Upper lobe of left lung (tissue), 6 donors: Measurements from ENCODE around the gene CFAP251. TPM values are rescaled to one million over a fixed set of nuclear protein-coding genes. Genes with fewer than 3 reads are reported as not detected.

Experiments used
- ATAC-seq, 2 donors: fragments of 200-7000 bp; cut with Tn5 transposase; one replicate each; pipeline ENCODE4 v1.9.1; 2022; ENCODE audit warnings: mild to moderate bottlenecking in 2 of 2, moderate library complexity in 2 of 2; ENCODE audit not compliant: low FRiP score in 2 of 2
- DNase-seq, 2 donors: peaks; one replicate each; pipeline ENCODE4 v3.0.0-alpha.2; 2019 to 2020
- H3K27ac ChIP-seq, 4 donors: fragments of 200-600 bp; sonication (generic); one replicate each; pipeline ENCODE4 v1.5.1; 2016 to 2019
- H3K27me3 ChIP-seq, 4 donors: fragments of 200-600 bp; sonication (generic); one replicate each; pipeline ENCODE4 v1.5.1; 2017 to 2019
- H3K36me3 ChIP-seq, 4 donors: fragments of 200-600 bp; sonication (generic); one replicate each; pipeline ENCODE4 v1.5.1; 2016 to 2019
- H3K4me1 ChIP-seq, 4 donors: fragments of 200-600 bp; sonication (generic); one replicate each; pipeline ENCODE4 v1.5.1; 2018 to 2019
- H3K4me3 ChIP-seq, 4 donors: fragments of 200-600 bp; sonication (generic); one replicate each; pipeline ENCODE4 v1.5.1; 2017 to 2019; ENCODE audit warnings: mild to moderate bottlenecking in 2 of 4, moderate library complexity in 1 of 4
- H3K9me3 ChIP-seq, 4 donors: fragments of 200-600 bp; sonication (generic); one replicate each; pipeline ENCODE4 v1.5.1; 2018 to 2019
- EP300 ChIP-seq, 4 donors: sonication (generic); formaldehyde crosslinking; IDR thresholded peaks; one replicate each; pipeline ENCODE4 v1.5.1; 2017; ENCODE audit warnings: antibody characterized with exemption in 4 of 4, control low read depth in 2 of 4
- POLR2A ChIP-seq, 4 donors: fragments of 450-650 bp; IDR thresholded peaks; one replicate each; pipeline ENCODE4 v1.5.1; 2016 to 2017; ENCODE audit warnings: antibody characterized with exemption in 4 of 4, mild to moderate bottlenecking in 2 of 4
- POLR2AphosphoS5 ChIP-seq, 2 donors: sonication (generic); formaldehyde crosslinking; IDR thresholded peaks; one replicate each; pipeline ENCODE4 v1.5.1; 2017; ENCODE audit warnings: antibody characterized with exemption in 2 of 2
- WGBS, 2 donors: methylation state at CpG; one replicate each; pipeline ENCODE4 v1.1.5; 2017 to 2018; 5-methylcytosine and 5-hydroxymethylcytosine counted together
- total RNA-seq, 6 donors: library from RNA; depleted of rRNA in 4 of 6; stranded (reverse); fragments of >200 nt in 4 of 6; gene quantifications; one replicate each; pipeline versions ENCODE4 v1.1.0 to v1.2.1, GENCODE V29; 2016 to 2021
- TF ChIP-seq, protein P1 (sequence below), 6 experiments: fragments of 450-650 bp in 4 of 6; fragments of 200-600 bp in 2 of 6; sonication (generic) in 2 of 6; IDR thresholded peaks; one replicate each; pipeline ENCODE4 v1.5.1; 2016 to 2019; ENCODE audit warnings: antibody characterized with exemption in 6 of 6
- donor health status: DM: no; HTN: no; CAD: no; lungs with moderate emphysema.
- donor health status: DM: no; HTN: yes; CAD: no; lungs with severe emphysema.

CFAP251 gene
- total RNA-seq, 6 donors from 2014 or later: 3.1 to 65.1 (median 12.7) TPM

DNA sequence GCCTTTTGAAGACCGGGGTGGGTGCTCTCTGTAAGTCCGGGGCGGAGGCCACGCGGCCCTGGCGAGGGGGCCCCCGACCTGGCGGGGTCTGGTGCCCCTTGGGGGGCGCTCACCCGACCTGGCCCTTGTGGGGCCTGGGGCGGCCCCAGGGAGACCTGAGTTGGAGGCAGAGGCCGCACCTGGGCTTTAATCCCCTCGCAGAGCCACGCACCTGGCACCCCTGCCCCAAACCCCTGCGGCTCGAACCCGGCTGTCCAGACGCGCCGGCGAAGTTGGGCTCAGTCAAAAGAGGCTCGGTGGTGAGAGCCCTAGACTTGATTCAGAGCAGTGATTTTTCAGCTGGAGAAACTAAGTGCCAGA, 267 bp downstream of the CFAP251 start:
- H3K36me3 ChIP-seq: peaks cover 7 to 42% (median 23%) of the 10 kb centered on the region in 4 donors
- ATAC-seq: peak in 1 of 2 donors; percentile 20
- peaks cover 5 to 11% (median 9%) of the 10 kb centered on the region in 4 donors for H3K4me1 ChIP-seq
- TF ChIP-seq, protein P1, sequence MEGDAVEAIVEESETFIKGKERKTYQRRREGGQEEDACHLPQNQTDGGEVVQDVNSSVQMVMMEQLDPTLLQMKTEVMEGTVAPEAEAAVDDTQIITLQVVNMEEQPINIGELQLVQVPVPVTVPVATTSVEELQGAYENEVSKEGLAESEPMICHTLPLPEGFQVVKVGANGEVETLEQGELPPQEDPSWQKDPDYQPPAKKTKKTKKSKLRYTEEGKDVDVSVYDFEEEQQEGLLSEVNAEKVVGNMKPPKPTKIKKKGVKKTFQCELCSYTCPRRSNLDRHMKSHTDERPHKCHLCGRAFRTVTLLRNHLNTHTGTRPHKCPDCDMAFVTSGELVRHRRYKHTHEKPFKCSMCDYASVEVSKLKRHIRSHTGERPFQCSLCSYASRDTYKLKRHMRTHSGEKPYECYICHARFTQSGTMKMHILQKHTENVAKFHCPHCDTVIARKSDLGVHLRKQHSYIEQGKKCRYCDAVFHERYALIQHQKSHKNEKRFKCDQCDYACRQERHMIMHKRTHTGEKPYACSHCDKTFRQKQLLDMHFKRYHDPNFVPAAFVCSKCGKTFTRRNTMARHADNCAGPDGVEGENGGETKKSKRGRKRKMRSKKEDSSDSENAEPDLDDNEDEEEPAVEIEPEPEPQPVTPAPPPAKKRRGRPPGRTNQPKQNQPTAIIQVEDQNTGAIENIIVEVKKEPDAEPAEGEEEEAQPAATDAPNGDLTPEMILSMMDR (IDR thresholded peaks at IDR 0.05): no peak
- TF ChIP-seq POLR2A (IDR thresholded peaks at IDR 0.05) (no peak), EP300 (IDR thresholded peaks at IDR 0.05) (no peak), POLR2AphosphoS5 (IDR thresholded peaks at IDR 0.05) (no peak)
- H3K4me3 ChIP-seq: peak overlapping the region; percentile 48 to 64 (median 58)
- H3K9me3 ChIP-seq: no peaks in the 10 kb centered on the region
- WGBS, 2 donors: 16 to 23% methylated on average over 6 to 13 of the region's 22 CpGs
- peak overlapping the region; percentile 44 to 76 (median 64) for H3K27ac ChIP-seq
- no peak for DNase-seq
- no peaks in the 10 kb centered on the region for H3K27me3 ChIP-seq

DNA sequence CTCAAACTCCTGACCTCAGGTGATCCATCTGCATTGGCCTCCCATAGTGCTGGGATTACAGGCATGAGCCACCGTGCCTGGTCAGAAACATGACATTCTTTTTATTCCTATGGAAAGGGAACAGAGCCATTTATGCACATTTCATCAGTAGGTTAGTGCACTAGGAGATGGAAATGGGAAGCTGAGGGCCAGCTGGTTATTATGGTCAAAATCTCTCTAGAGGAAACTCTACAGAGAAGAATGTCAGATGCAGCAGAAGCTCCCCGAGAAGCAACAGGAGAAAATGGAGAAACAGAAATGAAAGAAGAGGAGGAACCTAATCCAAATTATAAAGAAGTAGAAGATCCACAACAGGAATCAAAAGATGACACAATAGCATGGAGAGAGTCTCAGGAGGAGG, 2.7 kb downstream of the CFAP251 start:
- no peak for ATAC-seq
- H3K27ac ChIP-seq: no peak overlapping the region

DNA sequence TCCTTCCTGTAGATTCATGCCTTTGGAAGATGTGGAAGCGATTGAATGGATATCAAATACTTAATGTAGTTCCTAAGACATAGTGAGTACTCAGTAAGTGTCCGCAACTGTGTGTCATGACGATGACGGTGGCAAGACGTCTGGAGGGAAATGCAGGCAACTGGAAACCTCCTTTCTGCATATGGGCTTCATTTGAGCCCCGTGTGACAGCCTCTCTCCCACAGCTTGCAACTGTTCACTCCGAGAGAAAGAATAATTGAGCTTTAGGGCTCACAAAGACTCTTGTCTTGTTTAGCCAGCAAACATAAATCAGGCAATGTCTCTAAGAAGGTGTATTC, 6.9 kb downstream of the CFAP251 start:
- 55 to 61% methylated on average over 7 of the region's 7 CpGs for WGBS, 2 donors
- H3K36me3 ChIP-seq: no peaks in the 10 kb centered on the region
- no peak for DNase-seq
- TF ChIP-seq POLR2AphosphoS5 (IDR thresholded peaks at IDR 0.05) (no peak), POLR2A (IDR thresholded peaks at IDR 0.05) (no peak), EP300 (IDR thresholded peaks at IDR 0.05) (no peak)
- TF ChIP-seq, protein P1 (IDR thresholded peaks at IDR 0.05): no peak
- no peaks in the 10 kb centered on the region for H3K27me3 ChIP-seq
- ATAC-seq: peak in 1 of 2 donors; percentile 28
- peak overlapping the region; percentile 49 to 80 (median 64) for H3K27ac ChIP-seq
- H3K4me3 ChIP-seq: no peak overlapping the region
- H3K9me3 ChIP-seq: no peaks in the 10 kb centered on the region
- peaks cover 7 to 16% (median 10%) of the 10 kb centered on the region in 4 donors for H3K4me1 ChIP-seq

More for the DNA sequence above, 2.7 kb downstream of the CFAP251 start:
- WGBS, 2 donors: 73 to 80% methylated on average over 2 of the region's 2 CpGs
- Histone ChIP-seq H3K9me3 (no peaks in the 10 kb centered on the region), H3K4me1 (peaks cover 13 to 27% (median 17%) of the 10 kb centered on the region in 4 donors), H3K27me3 (no peaks in the 10 kb centered on the region), H3K4me3 (no peak overlapping the region), H3K36me3 (peaks cover 5 to 18% (median 10%) of the 10 kb centered on the region in 4 donors)
- TF ChIP-seq POLR2A (IDR thresholded peaks at IDR 0.05): no peak
- no peak for TF ChIP-seq POLR2AphosphoS5 (IDR thresholded peaks at IDR 0.05)
- TF ChIP-seq EP300 (IDR thresholded peaks at IDR 0.05): no peak
- TF ChIP-seq, protein P1 (IDR thresholded peaks at IDR 0.05): no peak
- DNase-seq: no peak

DNA sequence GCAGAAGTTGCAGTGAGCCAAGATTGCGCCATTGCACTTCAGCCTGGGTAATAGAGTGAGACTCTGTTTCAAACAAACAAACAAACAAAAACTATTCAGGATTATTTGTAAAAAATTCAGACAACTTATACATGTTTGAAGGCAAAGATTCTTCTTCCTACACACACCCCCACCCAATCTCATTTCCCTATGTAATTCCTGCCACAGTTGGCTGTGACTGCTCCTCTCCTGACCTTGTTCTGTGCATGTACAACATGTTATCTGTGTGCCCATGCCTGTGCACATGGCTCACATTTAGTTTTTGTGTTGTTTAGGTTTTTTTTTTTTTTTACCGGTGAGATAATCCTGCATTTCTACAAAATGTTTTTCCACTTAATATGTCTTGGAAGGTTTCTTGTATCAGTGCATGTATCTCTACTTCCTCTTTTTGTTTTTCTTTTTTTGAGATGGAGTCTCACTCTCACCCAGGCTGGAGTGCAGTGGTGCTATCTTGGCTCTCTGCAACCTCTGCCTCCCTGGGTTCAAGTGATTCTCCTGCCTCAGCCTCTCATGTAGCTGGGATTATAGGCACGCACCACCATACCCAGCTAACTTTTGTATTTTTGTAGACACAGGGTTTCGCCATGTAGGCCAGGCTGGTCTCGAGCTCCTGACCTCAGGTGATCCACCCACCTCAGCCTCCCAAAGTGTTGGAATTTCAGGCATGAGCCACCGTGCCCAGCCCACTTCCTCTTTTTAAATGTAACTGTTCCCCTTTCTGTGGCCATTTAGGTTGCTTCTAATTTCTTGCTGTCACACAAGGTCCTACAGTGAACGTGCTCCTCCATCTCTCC, 8.7 kb downstream of the CFAP251 start:
- Histone ChIP-seq H3K9me3 (no peaks in the 10 kb centered on the region), H3K36me3 (no peaks in the 10 kb centered on the region), H3K27me3 (no peaks in the 10 kb centered on the region), H3K27ac (no peak overlapping the region), H3K4me3 (no peak overlapping the region), H3K4me1 (peaks cover 7 to 21% (median 10%) of the 10 kb centered on the region in 4 donors)
- no peak for TF ChIP-seq EP300 (IDR thresholded peaks at IDR 0.05)
- no peak for TF ChIP-seq POLR2AphosphoS5 (IDR thresholded peaks at IDR 0.05)
- TF ChIP-seq POLR2A (IDR thresholded peaks at IDR 0.05): no peak
- TF ChIP-seq, protein P1 (IDR thresholded peaks at IDR 0.05): no peak
- ATAC-seq (no peak), DNase-seq (peak in 1 of 2 donors; percentile 26)
- WGBS, 2 donors: 71 to 77% methylated on average over 7 of the region's 7 CpGs
